Measurements from ENCODE around the gene PTN.
"Not testable (repeated sequence)": the region's sequence is repeated elsewhere in the genome, so short reads cannot be mapped to it uniquely, and the experiment has no call there.

Gene PTN

DNA sequence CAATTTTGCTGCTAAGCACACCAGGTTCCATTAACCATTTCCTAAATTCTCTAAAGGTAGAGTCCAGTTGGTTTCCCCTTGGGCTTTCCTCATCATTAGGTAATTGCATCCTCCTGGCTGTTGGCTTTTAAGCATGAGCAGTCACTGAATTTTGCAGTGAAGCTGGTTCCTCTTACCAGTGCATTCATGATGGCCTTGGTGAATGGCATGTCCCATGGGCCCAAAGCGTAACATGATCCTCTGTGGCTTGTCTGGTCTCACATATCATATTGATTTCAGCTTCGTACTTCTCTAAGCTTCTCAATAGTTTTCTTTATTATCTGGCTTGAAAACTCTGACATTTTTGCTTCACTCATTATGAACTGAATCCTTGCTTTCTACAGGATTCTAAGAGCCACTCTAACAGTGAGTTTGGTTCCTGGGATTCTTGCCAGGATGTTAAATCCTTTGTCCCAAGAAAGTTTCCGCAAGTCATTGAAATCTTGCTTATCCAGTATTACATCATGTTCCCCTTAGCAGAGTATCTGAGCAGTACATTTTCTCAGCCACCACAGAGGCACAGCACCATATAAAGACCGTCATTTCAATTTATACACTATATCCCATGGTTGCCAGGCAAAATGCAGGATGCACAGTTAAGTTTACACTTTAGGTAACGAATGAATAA, 134.2 kb downstream of the PTN start:
- DNase-seq = no peak
- H3K4me3 Mint-ChIP-seq = no peak overlapping the region
- no peaks in the 10 kb centered on the region for H3K4me1 Mint-ChIP-seq
- H3K9me3 Mint-ChIP-seq = peaks cover 9% of the 10 kb centered on the region
- H3K27ac Mint-ChIP-seq = no peak overlapping the region
- no peaks in the 10 kb centered on the region for H3K36me3 Mint-ChIP-seq
- H3K27me3 Mint-ChIP-seq = no peaks in the 10 kb centered on the region
- CTCF ChIA-PET = no interaction called here

DNA sequence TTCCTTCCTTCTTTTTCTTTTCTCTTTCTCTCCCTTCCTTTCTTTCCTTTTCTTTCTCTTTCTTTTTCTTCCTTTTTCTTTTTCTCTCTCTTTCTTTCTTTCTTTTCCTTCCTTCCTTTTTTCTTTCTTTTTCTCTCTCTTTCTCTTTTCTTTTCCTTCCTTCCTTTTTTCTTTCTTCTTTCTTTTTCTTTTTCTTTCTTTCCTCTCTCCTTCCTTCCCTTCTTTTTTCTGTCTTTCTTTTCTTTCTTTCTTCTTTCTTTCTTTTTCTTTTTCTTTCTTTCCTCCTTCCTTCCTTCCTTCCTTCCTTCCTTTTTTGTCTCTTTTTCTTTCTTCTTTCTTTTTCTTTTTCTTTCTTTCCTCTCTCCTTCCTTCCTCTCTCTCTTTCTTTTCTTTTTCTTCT, 136.8 kb downstream of the PTN start:
- Mint-ChIP-seq H3K4me1 (no peaks in the 10 kb centered on the region), H3K27ac (no peak overlapping the region), H3K4me3 (no peak overlapping the region), H3K27me3 (no peaks in the 10 kb centered on the region), H3K9me3 (peaks cover 7% of the 10 kb centered on the region), H3K36me3 (no peaks in the 10 kb centered on the region)
- CTCF ChIA-PET = no interaction called here
- no peak for DNase-seq

DNA sequence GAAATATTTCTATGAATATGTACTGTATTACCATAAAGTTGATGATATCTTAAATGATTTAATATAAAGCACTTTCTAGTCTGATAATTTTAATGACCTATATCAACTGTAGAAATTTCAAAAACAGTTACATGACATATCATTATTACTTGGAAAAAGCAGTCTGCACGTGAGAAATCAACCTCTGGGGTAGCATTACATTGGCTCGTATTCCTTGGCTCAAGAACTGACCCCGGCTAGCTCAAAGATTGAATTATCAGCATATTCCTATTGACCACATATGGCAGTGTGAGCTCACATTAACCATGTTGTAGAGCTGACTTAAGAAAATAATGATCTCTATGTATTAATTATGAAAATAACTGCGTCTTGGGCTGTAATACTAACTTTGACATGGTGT, 139.3 kb downstream of the PTN start:
- no peak overlapping the region for H3K27ac Mint-ChIP-seq
- CTCF ChIA-PET = no interaction called here
- peaks cover 7% of the 10 kb centered on the region for H3K9me3 Mint-ChIP-seq
- no peaks in the 10 kb centered on the region for H3K27me3 Mint-ChIP-seq
- DNase-seq = no peak
- no peaks in the 10 kb centered on the region for H3K36me3 Mint-ChIP-seq
- no peak overlapping the region for H3K4me3 Mint-ChIP-seq
- H3K4me1 Mint-ChIP-seq = no peaks in the 10 kb centered on the region

DNA sequence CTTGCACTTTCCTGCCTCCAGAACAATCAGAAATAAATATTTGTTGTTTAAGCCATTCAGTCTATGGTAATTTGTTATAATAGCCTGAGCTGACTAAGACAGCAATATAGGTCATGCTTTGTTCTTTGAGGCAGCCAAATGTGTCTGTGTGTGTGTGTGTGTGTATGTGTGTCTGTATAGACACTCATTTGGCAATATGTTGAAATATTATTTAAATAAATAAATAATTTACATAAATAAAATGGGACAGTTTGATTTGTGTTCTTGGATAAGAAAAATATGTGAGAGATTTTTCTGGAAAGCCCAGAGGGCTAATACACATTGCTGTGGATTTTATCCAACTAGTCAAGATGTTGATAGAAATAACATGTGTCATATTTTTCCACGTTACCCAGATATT, 140.2 kb downstream of the PTN start:
- Mint-ChIP-seq H3K27me3 (no peaks in the 10 kb centered on the region), H3K9me3 (peaks cover 7% of the 10 kb centered on the region), H3K27ac (no peak overlapping the region), H3K4me1 (no peaks in the 10 kb centered on the region), H3K36me3 (no peaks in the 10 kb centered on the region), H3K4me3 (no peak overlapping the region)
- no peak for DNase-seq
- CTCF ChIA-PET = no interaction called here

DNA sequence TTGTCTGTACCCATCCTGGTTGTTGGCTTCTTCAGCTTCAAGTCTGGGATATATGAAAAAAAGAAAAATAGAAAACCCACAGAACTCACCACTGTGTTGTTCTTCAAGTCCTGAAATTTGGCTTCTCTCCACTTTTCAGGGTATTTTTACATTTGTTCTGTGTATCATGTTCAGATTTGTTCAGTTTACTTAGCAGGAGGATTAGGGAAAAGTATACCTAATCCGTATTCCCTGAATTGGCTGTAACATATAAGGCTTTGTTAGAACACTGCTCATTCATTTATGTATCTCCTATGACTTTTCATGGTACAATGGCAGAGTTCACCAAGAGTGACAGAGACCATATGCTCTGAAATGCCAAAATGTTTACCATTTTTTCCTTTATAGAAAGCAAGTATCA, 146.9 kb downstream of the PTN start:
- Mint-ChIP-seq H3K27me3 (no peaks in the 10 kb centered on the region), H3K4me1 (no peaks in the 10 kb centered on the region)

DNA sequence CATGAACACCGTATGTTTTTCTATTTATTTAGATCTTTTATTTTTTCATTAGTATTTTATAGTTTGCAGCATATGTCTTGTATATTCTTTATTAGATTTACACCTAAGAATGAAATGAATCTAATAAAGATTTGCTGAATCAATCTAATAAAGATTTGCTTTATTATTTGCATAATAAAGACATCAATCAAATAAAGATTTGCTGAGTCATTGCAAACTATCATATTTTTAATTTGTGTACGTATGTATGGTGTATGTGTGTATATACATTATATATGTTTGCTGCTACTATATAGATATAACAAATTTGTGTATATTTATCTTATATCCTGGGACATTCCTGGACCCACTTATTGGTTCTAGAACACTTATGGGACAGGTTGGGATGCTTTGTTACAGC, 147.5 kb downstream of the PTN start:
- H3K4me1 Mint-ChIP-seq = no peaks in the 10 kb centered on the region
- H3K36me3 Mint-ChIP-seq = no peaks in the 10 kb centered on the region
- H3K27ac Mint-ChIP-seq = no peak overlapping the region
- H3K27me3 Mint-ChIP-seq = no peaks in the 10 kb centered on the region
- CTCF ChIA-PET = no interaction called here
- peaks cover 1% of the 10 kb centered on the region for H3K9me3 Mint-ChIP-seq
- no peak overlapping the region for H3K4me3 Mint-ChIP-seq
- DNase-seq = no peak

More for the DNA sequence above, 146.9 kb downstream of the PTN start:
- CTCF ChIA-PET = no interaction called here
- H3K27ac Mint-ChIP-seq = no peak overlapping the region
- no peaks in the 10 kb centered on the region for H3K36me3 Mint-ChIP-seq
- H3K4me3 Mint-ChIP-seq = no peak overlapping the region
- no peak for DNase-seq
- peaks cover 1% of the 10 kb centered on the region for H3K9me3 Mint-ChIP-seq

DNA sequence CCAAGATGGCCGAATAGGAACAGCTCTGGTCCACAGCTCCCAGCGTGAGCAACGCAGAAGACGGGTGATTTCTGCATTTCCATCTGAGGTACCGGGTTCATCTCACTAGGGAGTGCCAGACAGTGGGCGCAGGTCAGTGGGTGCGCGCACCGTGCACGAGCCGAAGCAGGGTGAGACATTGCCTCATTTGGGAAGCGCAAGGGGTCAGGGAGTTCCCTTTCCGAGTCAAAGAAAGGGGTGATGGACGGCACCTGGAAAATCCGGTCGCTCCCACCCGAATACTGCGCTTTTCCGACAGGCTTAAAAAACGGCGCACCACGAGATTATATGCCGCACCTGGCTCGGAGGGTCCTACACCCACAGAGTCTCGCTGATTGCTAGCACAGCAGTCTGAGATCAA, 161.9 kb downstream of the PTN start:
- CTCF ChIA-PET, H3K4me3 Mint-ChIP-seq, H3K36me3 Mint-ChIP-seq: not testable (repeated sequence)

More for the DNA sequence above, 161.9 kb downstream of the PTN start:
- DNase-seq, H3K4me1 Mint-ChIP-seq, H3K9me3 Mint-ChIP-seq, H3K27ac Mint-ChIP-seq, H3K27me3 Mint-ChIP-seq: not testable (repeated sequence)
